Esophagus muscularis mucosa (tissue), 4 donors: ENCODE results near the gene CHCHD3. TPM values are rescaled to one million over a fixed set of nuclear protein-coding genes. Genes with fewer than 3 reads are reported as not detected.

Source experiments
- DNase-seq: peaks from one replicate; pipeline ENCODE4 v3.0.0-alpha.2; 2017; ENCODE audit errors: extremely low spot score
- H3K27ac ChIP-seq, 4 donors: fragments of 200-600 bp; sonication (generic); replicated peaks in 1 of 4; 1 replicate in 3 of 4; 2 replicates in 1 of 4; pipeline ENCODE4 v1.5.1; 2016 to 2019; ENCODE audit warnings: mild to moderate bottlenecking in 1 of 4
- H3K27me3 ChIP-seq, 4 donors: fragments of 200-600 bp; sonication (generic); one replicate each; pipeline versions ENCODE4 v1.5.1 to v1.6.0; 2016 to 2019
- H3K36me3 ChIP-seq, 4 donors: fragments of 200-600 bp; sonication (generic); one replicate each; pipeline ENCODE4 v1.5.1; 2016 to 2019
- H3K4me1 ChIP-seq, 4 donors: fragments of 200-600 bp; sonication (generic); one replicate each; pipeline ENCODE4 v1.5.1; 2016 to 2019
- H3K4me3 ChIP-seq, 4 donors: fragments of 200-600 bp; sonication (generic); 1 replicate in 2 of 4; 2 replicates in 2 of 4; pipeline ENCODE4 v1.5.1; 2016 to 2019; ENCODE audit warnings: mild to moderate bottlenecking in 4 of 4, moderate library complexity in 1 of 4
- H3K9me3 ChIP-seq, 4 donors: fragments of 200-600 bp; sonication (generic); 1 replicate in 3 of 4; 2 replicates in 1 of 4; pipeline ENCODE4 v1.5.1; 2016 to 2019
- EP300 ChIP-seq: sonication (generic); formaldehyde crosslinking; IDR thresholded peaks from one replicate; pipeline ENCODE4 v1.6.1; 2017; ENCODE audit warnings: antibody characterized with exemption
- POLR2A ChIP-seq: fragments of 450-650 bp; IDR thresholded peaks from one replicate; pipeline ENCODE4 v1.6.1; 2017; ENCODE audit warnings: antibody characterized with exemption, moderate library complexity, mild to moderate bottlenecking, low read depth
- POLR2AphosphoS5 ChIP-seq, 2 donors: sonication (generic); formaldehyde crosslinking; IDR thresholded peaks; one replicate each; pipeline ENCODE4 v1.6.1; 2017; ENCODE audit warnings: antibody characterized with exemption in 2 of 2
- WGBS: methylation state at CpG from one replicate; pipeline ENCODE4 v1.1.5; 2018; 5-methylcytosine and 5-hydroxymethylcytosine counted together
- intact Hi-C: fragments of 100-400 bp; cut with DNase I; formaldehyde crosslinking; loops from one replicate; pipeline ENCODE4 v1.15.1; 2023
- total RNA-seq, 4 donors: library from RNA; depleted of rRNA; stranded (reverse); fragments of >200 nt; gene quantifications; one replicate each; pipeline versions ENCODE4 v1.1.0 to v1.2.1, GENCODE V29; 2016
- TF ChIP-seq, protein P1 (sequence below), 3 experiments: fragments of 200-600 bp in 2 of 3; fragments of 450-650 bp in 1 of 3; sonication (generic) in 2 of 3; IDR thresholded peaks; one replicate each; pipeline ENCODE4 v1.5.1; 2017 to 2019; ENCODE audit warnings: antibody characterized with exemption in 3 of 3, mild to moderate bottlenecking in 2 of 3, moderate library complexity in 1 of 3

The CHCHD3 gene
- total RNA-seq, 4 donors from 2014 or later, result 58.6 to 74.3 (median 68.9) TPM

GRCh38 chr7:132785870-132786269, 296.0 kb downstream of the CHCHD3 start:
- Histone ChIP-seq H3K4me1 (no peaks in the 10 kb centered on the region), H3K4me3 (no peak overlapping the region), H3K27me3 (no peaks in the 10 kb centered on the region), H3K9me3 (no peaks in the 10 kb centered on the region), H3K36me3 (peaks cover 3 to 25% (median 18%) of the 10 kb centered on the region in 4 donors), H3K27ac (no peak overlapping the region)
- DNase-seq, result no peak
- TF ChIP-seq POLR2AphosphoS5 (IDR thresholded peaks at IDR 0.05) (no peak), EP300 (no peak), POLR2A (no peak)
- TF ChIP-seq, protein P1, sequence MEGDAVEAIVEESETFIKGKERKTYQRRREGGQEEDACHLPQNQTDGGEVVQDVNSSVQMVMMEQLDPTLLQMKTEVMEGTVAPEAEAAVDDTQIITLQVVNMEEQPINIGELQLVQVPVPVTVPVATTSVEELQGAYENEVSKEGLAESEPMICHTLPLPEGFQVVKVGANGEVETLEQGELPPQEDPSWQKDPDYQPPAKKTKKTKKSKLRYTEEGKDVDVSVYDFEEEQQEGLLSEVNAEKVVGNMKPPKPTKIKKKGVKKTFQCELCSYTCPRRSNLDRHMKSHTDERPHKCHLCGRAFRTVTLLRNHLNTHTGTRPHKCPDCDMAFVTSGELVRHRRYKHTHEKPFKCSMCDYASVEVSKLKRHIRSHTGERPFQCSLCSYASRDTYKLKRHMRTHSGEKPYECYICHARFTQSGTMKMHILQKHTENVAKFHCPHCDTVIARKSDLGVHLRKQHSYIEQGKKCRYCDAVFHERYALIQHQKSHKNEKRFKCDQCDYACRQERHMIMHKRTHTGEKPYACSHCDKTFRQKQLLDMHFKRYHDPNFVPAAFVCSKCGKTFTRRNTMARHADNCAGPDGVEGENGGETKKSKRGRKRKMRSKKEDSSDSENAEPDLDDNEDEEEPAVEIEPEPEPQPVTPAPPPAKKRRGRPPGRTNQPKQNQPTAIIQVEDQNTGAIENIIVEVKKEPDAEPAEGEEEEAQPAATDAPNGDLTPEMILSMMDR (IDR thresholded peaks at IDR 0.05), result no peak
- intact Hi-C loops, result no loop called here
- WGBS, result 98% methylated on average over 6 of the region's 6 CpGs

DNA sequence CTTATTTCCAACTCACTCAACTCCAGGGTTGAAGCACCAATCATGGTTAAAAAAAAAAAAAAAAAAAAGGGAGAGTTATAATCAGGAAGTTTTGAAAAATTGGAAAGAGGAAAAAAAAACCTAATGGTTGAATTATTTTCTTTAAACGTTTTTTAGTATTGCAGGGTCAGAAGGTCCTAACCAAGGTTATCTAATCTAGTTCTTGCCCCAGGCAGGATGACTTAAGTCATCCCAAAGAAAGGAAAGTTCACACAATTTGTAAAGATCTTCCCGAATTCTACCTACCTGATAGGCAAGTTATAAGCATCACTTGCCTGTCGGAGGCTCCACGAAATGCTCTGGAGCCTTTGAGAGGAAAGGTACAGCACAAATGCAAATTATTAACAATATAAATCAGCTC, 297.5 kb downstream of the CHCHD3 start:
- peaks cover 3 to 25% (median 18%) of the 10 kb centered on the region in 4 donors for H3K36me3 ChIP-seq
- no peaks in the 10 kb centered on the region for H3K27me3 ChIP-seq
- H3K4me3 ChIP-seq, result no peak overlapping the region
- H3K4me1 ChIP-seq, result no peaks in the 10 kb centered on the region
- WGBS, result 90% methylated on average over 4 of the region's 4 CpGs
- intact Hi-C loops, result no loop called here
- no peaks in the 10 kb centered on the region for H3K9me3 ChIP-seq
- H3K27ac ChIP-seq, result no peak overlapping the region
- TF ChIP-seq POLR2AphosphoS5 (IDR thresholded peaks at IDR 0.05), result no peak
- TF ChIP-seq, protein P1 (IDR thresholded peaks at IDR 0.05), result no peak
- TF ChIP-seq POLR2A, result no peak
- no peak for TF ChIP-seq EP300
- DNase-seq, result no peak

DNA sequence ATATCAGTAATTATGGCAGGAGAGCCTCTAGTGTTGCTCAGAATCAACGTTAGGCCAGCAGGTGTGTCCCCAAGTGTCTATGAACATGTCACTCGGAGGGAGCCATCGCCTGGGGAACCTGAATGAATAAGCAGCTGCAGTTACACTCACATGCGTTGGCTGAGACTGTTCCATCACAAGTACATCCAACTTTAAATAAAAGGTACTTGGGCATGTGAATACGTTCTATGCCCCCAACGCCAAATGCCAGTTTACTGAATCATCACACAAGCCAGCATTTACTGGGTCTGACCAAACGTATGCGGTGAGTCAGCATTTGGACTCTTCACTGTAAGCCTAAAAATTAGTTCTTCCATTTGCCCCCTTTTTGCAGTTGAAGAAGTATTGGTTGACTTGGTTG, 298.1 kb downstream of the CHCHD3 start:
- 88% methylated on average over 8 of the region's 8 CpGs for WGBS
- no peak for DNase-seq
- no peak overlapping the region for H3K4me3 ChIP-seq

GRCh38 chr7:132782777-132783640, 298.9 kb downstream of the CHCHD3 start:
- intact Hi-C loops, result no loop called here
- TF ChIP-seq EP300, result no peak
- TF ChIP-seq, protein P1 (IDR thresholded peaks at IDR 0.05), result no peak
- Histone ChIP-seq H3K9me3 (no peaks in the 10 kb centered on the region), H3K4me3 (no peak overlapping the region), H3K27me3 (no peaks in the 10 kb centered on the region), H3K36me3 (peaks cover 3 to 25% (median 18%) of the 10 kb centered on the region in 4 donors), H3K27ac (no peak overlapping the region), H3K4me1 (no peaks in the 10 kb centered on the region)
- no peak for DNase-seq
- 90% methylated on average over 11 of the region's 11 CpGs for WGBS

More for the DNA sequence above, 298.1 kb downstream of the CHCHD3 start:
- no peaks in the 10 kb centered on the region for H3K9me3 ChIP-seq
- H3K27me3 ChIP-seq, result no peaks in the 10 kb centered on the region
- H3K4me1 ChIP-seq, result no peaks in the 10 kb centered on the region
- H3K27ac ChIP-seq, result no peak overlapping the region
- intact Hi-C loops, result no loop called here
- H3K36me3 ChIP-seq, result peaks cover 3 to 25% (median 18%) of the 10 kb centered on the region in 4 donors
- TF ChIP-seq POLR2AphosphoS5 (IDR thresholded peaks at IDR 0.05), result no peak
- TF ChIP-seq, protein P1 (IDR thresholded peaks at IDR 0.05), result no peak

- Histone ChIP-seq H3K9me3 (no peaks in the 10 kb centered on the region), H3K36me3 (peaks cover 3 to 22% (median 17%) of the 10 kb centered on the region in 4 donors), H3K27ac (no peak overlapping the region), H3K27me3 (no peaks in the 10 kb centered on the region), H3K4me3 (no peak overlapping the region), H3K4me1 (no peaks in the 10 kb centered on the region)
- intact Hi-C loops, result no loop called here
- TF ChIP-seq POLR2A, result no peak
- TF ChIP-seq EP300, result no peak
- TF ChIP-seq, protein P1 (IDR thresholded peaks at IDR 0.05), result no peak
- TF ChIP-seq POLR2AphosphoS5 (IDR thresholded peaks at IDR 0.05), result no peak
- DNase-seq, result no peak
- WGBS, result 94% methylated on average over 4 of the region's 4 CpGs
Observed at GRCh38 chr7:132780822-132781221, 301.1 kb downstream of the CHCHD3 start.
